HepG2 (cell line): ENCODE measurements around the gene GALNT17. TPM values are rescaled to one million over a fixed set of nuclear protein-coding genes. Genes with fewer than 3 reads are reported as not detected.

Source experiments
- ATAC-seq: fragments of 200-7000 bp; cut with Tn5 transposase; 3 replicates; pipeline ENCODE4 v1.9.1; 2020; ENCODE audit warnings: mild to moderate bottlenecking, moderate library complexity
- BruUV-seq: library from RNA; stranded (reverse); fragments of 400-500 nt; replicated peaks from 2 replicates; lab custom pipeline; 2021; lab: Mats Ljungman, UMichigan
- CTCF ChIA-PET: fragments of 300-600 bp; formaldehyde crosslinking; extraction: SDS; loops from one replicate; lab custom pipeline; 2021; ENCODE audit warnings: low total read pairs, inconsistent platforms, low intra/inter-chr PET ratio; lab: Yijun Ruan, JAX
- POLR2A ChIA-PET: fragments of 350-600 bp; sonication (Branson Sonifier 250); formaldehyde crosslinking; loops from one replicate; lab custom pipeline; 2020; ENCODE audit warnings: antibody characterized with exemption, inconsistent platforms; lab: Yijun Ruan, JAX
- DNase-seq: peaks from one replicate; pipeline ENCODE4 v3.0.0-alpha.2; 2015; ENCODE audit warnings: low spot score
- FAIRE-seq: peaks from 3 replicates; lab custom pipeline; 2011; peaks lifted over from hg19 to GRCh38; lab: Jason Lieb, UNC
- H2AFZ ChIP-seq: one replicate; pipeline ENCODE4 v1.6.1; 2011; ENCODE audit warnings: low read length, inconsistent platforms
- H3K27ac ChIP-seq: fragments of 300-600 bp; 3 replicates; pipeline ENCODE4 v1.8.0; 2011; ENCODE audit warnings: mixed run types, mild to moderate bottlenecking, mixed read lengths, low read length, inconsistent platforms; ENCODE audit not compliant: insufficient read depth; ENCODE audit errors: extremely low read length
- H3K27me3 ChIP-seq, 2 experiments: fragments of 200-600 bp in 1 of 2; 2 replicates in 1 of 2; 3 replicates in 1 of 2; pipeline versions ENCODE4 v1.6.0 to v1.8.0; 2011; ENCODE audit warnings: low read length in 2 of 2, mild to moderate bottlenecking in 2 of 2, moderate library complexity in 2 of 2, inconsistent platforms in 1 of 2; ENCODE audit not compliant: insufficient read depth in 2 of 2, control insufficient read depth in 1 of 2
- H3K36me3 ChIP-seq, 2 experiments: fragments of 200-600 bp in 1 of 2; replicated peaks in 1 of 2; 2 replicates in 1 of 2; 3 replicates in 1 of 2; pipeline versions ENCODE4 v1.5.1 to v1.8.0; 2011; ENCODE audit warnings: low read length in 2 of 2, inconsistent platforms in 1 of 2; ENCODE audit not compliant: insufficient read depth in 2 of 2, control insufficient read depth in 1 of 2
- H3K4me1 ChIP-seq: 2 replicates; pipeline ENCODE4 v1.5.1; 2012; ENCODE audit warnings: low read length, inconsistent platforms; ENCODE audit not compliant: insufficient read depth
- H3K4me2 ChIP-seq: 2 replicates; pipeline ENCODE4 v1.6.0; 2011; ENCODE audit warnings: low read depth, low read length, inconsistent platforms
- H3K4me3 ChIP-seq, 3 experiments: fragments of 200-600 bp in 1 of 3; sonication (generic), shearing (Covaris generic) in 1 of 3; replicated peaks in 1 of 3; 2 replicates each; pipeline ENCODE4 v1.5.1; 2011 to 2016; ENCODE audit warnings: low read length in 3 of 3, inconsistent platforms in 2 of 3, low read depth in 2 of 3, mild to moderate bottlenecking in 2 of 3, control low read depth in 1 of 3, mixed read lengths in 1 of 3; ENCODE audit not compliant: insufficient read depth in 1 of 3
- H3K79me2 ChIP-seq: one replicate; pipeline ENCODE4 v1.6.1; 2011; ENCODE audit warnings: low read length, inconsistent platforms; ENCODE audit not compliant: insufficient read depth
- H3K9ac ChIP-seq: 2 replicates; pipeline ENCODE4 v1.6.0; 2011; ENCODE audit warnings: mild to moderate bottlenecking, low read depth, low read length, inconsistent platforms; ENCODE audit not compliant: insufficient read depth
- H3K9me3 ChIP-seq: 2 replicates; pipeline ENCODE4 v1.5.1; 2012; ENCODE audit warnings: mild to moderate bottlenecking, low read length
- H4K20me1 ChIP-seq: 2 replicates; pipeline ENCODE4 v1.6.0; 2011; ENCODE audit warnings: inconsistent platforms, mild to moderate bottlenecking, low read length, moderate library complexity; ENCODE audit not compliant: insufficient read depth
- FOSL2 ChIP-seq: sonication (generic); formaldehyde crosslinking; IDR thresholded peaks from 2 replicates; pipeline ENCODE4 v1.4.0; 2020; ENCODE audit warnings: missing genetic modification reagents
- FOXA3 ChIP-seq: IDR thresholded peaks from 2 replicates; pipeline ENCODE4 v1.6.1; 2016; ENCODE audit warnings: missing genetic modification reagents, missing compliant biosample characterization
- GATAD2A ChIP-seq: IDR thresholded peaks from 2 replicates; pipeline ENCODE4 v1.6.1; 2016
- GTF3A ChIP-seq: sonication (generic); formaldehyde crosslinking; conservative IDR thresholded peaks from 2 replicates; pipeline ENCODE4 v1.4.0; 2020; ENCODE audit warnings: mild to moderate bottlenecking, missing genetic modification reagents
- HDAC2 ChIP-seq: sonication (generic); formaldehyde crosslinking; IDR thresholded peaks from 2 replicates; pipeline ENCODE4 v1.4.0; 2020; ENCODE audit warnings: missing genetic modification reagents
- KDM4B ChIP-seq: sonication (generic); formaldehyde crosslinking; IDR thresholded peaks from 2 replicates; pipeline ENCODE4 v1.4.0; 2020; ENCODE audit warnings: missing genetic modification reagents
- MED13 ChIP-seq: sonication (generic); formaldehyde crosslinking; IDR thresholded peaks from 2 replicates; pipeline ENCODE4 v1.5.0; 2020; ENCODE audit warnings: missing genetic modification reagents
- SCMH1 ChIP-seq: sonication (generic); formaldehyde crosslinking; IDR thresholded peaks from 2 replicates; pipeline ENCODE4 v1.9.0; 2021; ENCODE audit warnings: missing genetic modification reagents, mild to moderate bottlenecking, borderline replicate concordance
- ZBTB7B ChIP-seq: sonication (generic); formaldehyde crosslinking; IDR thresholded peaks from 2 replicates; pipeline ENCODE4 v1.4.0; 2020; ENCODE audit warnings: missing genetic modification reagents
- ZNF260 ChIP-seq: sonication (generic); formaldehyde crosslinking; IDR thresholded peaks from 2 replicates; pipeline ENCODE4 v1.4.0; 2020; ENCODE audit warnings: missing genetic modification reagents, low read depth, mild to moderate bottlenecking, borderline replicate concordance
- ZNF530 ChIP-seq: sonication (generic); formaldehyde crosslinking; IDR thresholded peaks from 2 replicates; pipeline ENCODE4 v1.5.0; 2020; ENCODE audit warnings: low read depth, mild to moderate bottlenecking, missing genetic modification reagents
- ZNF557 ChIP-seq: sonication (generic); formaldehyde crosslinking; IDR thresholded peaks from 2 replicates; pipeline ENCODE4 v1.4.0; 2020; ENCODE audit warnings: missing genetic modification reagents
- WGBS: methylation state at CpG from one replicate; pipeline ENCODE4 v1.1.6; 2017; ENCODE audit warnings: low lambda C conversion rate; 5-methylcytosine and 5-hydroxymethylcytosine counted together
- in situ Hi-C: cut with HindIII; loops from 2 replicates; pipeline ENCODE4 v1.10.0; 2017; ENCODE audit warnings: low pct_unique_long_range_greater_than_20kb; ENCODE audit not compliant: extremely low pct_ligation_motif_present
- intact Hi-C: fragments of 100-400 bp; cut with micrococcal nuclease; formaldehyde crosslinking; loops from one replicate; pipeline ENCODE4 v1.10.0; 2022; ENCODE audit not compliant: unreplicated experiment
- polyA plus RNA-seq, 8 experiments: library from polyadenylated mRNA; depleted of rRNA in 3 of 8; stranded (reverse) in 7 of 8; unstranded in 1 of 8; fragments of >200 nt; fragmentation: Illumina TruSeq in 4 of 8; extraction: Trizol in 4 of 8; gene quantifications; 2 replicates each; pipeline versions ENCODE4 v1.2.1 to v1.2.3, GENCODE V29; 2011 to 2016; ENCODE audit warnings: low read depth in 4 of 8, missing spikeins in 1 of 8, mixed read lengths in 1 of 8; ENCODE audit not compliant: insufficient read depth in 1 of 8
- total RNA-seq, 5 experiments: library from RNA; depleted of rRNA; stranded (reverse); fragments of >200 nt; fragmentation: Illumina TruSeq; extraction: Trizol; gene quantifications; 2 replicates each; pipeline ENCODE4 v1.2.3, GENCODE V29; 2016; ENCODE audit warnings: low read depth in 1 of 5
- TF ChIP-seq, protein P1 (sequence below): sonication (generic); formaldehyde crosslinking; IDR thresholded peaks from 2 replicates; pipeline ENCODE4 v1.4.0; 2020; ENCODE audit warnings: mild to moderate bottlenecking, missing genetic modification reagents
- TF ChIP-seq, protein P2 (sequence below): sonication (generic); formaldehyde crosslinking; IDR thresholded peaks from 2 replicates; pipeline ENCODE4 v1.5.1; 2020; ENCODE audit warnings: mild to moderate bottlenecking, missing genetic modification reagents
- TF ChIP-seq, protein P3 (sequence below): sonication (generic); formaldehyde crosslinking; IDR thresholded peaks from 2 replicates; pipeline ENCODE4 v1.9.0; 2021; ENCODE audit warnings: mild to moderate bottlenecking, missing genetic modification reagents

GALNT17 gene
- total and polyA plus RNA-seq, 2 of the 13 experiments (the other 11 are each of a cell fraction or from before 2014, with no cell fraction given) = not detected

DNA sequence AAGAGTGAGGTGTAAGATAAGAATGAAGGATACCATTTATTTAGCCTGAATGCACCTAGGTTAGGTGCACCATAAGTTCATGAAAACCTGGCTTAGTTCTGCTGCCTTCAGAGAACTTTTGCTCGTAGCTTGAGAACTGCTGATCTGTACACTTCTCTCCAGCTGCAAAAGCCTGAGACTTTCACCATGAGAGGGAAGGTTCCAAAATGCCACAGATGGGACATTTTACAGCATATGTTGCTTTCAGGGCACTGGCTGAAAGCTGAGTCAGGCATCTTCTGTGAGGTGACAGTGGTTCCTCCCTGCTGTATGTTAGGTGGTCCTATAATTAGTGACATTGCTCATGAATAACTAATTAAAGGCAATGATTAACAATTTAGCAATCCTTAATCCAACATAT lies 298.3 kb downstream of the GALNT17 start:
- FAIRE-seq = no peak
- Histone ChIP-seq H3K27ac (no peak overlapping the region), H3K36me3 (no peaks in the 10 kb centered on the region), H3K9ac (no peak overlapping the region), H2AFZ (no peak overlapping the region), H3K4me3 (no peak overlapping the region), H4K20me1 (no peaks in the 10 kb centered on the region), H3K9me3 (no peaks in the 10 kb centered on the region), H3K27me3 (no peaks in the 10 kb centered on the region), H3K4me1 (no peaks in the 10 kb centered on the region), H3K79me2 (no peaks in the 10 kb centered on the region), H3K4me2 (no peak overlapping the region)
- no peak for DNase-seq
- in situ Hi-C loops = no loop called here
- intact Hi-C loops = no loop called here
- WGBS = 0% methylated on average over 1 of the region's 1 CpG
- BruUV-seq = no TSS peak
- ChIA-PET CTCF (no interaction called here), POLR2A (no interaction called here)
- no peak for ATAC-seq
- TF ChIP-seq GATAD2A (CRISPR knock-in tag) = no peak
- TF ChIP-seq, protein P1, sequence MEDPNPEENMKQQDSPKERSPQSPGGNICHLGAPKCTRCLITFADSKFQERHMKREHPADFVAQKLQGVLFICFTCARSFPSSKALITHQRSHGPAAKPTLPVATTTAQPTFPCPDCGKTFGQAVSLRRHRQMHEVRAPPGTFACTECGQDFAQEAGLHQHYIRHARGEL (CRISPR knock-in tag) = no peak
- TF ChIP-seq, protein P2, sequence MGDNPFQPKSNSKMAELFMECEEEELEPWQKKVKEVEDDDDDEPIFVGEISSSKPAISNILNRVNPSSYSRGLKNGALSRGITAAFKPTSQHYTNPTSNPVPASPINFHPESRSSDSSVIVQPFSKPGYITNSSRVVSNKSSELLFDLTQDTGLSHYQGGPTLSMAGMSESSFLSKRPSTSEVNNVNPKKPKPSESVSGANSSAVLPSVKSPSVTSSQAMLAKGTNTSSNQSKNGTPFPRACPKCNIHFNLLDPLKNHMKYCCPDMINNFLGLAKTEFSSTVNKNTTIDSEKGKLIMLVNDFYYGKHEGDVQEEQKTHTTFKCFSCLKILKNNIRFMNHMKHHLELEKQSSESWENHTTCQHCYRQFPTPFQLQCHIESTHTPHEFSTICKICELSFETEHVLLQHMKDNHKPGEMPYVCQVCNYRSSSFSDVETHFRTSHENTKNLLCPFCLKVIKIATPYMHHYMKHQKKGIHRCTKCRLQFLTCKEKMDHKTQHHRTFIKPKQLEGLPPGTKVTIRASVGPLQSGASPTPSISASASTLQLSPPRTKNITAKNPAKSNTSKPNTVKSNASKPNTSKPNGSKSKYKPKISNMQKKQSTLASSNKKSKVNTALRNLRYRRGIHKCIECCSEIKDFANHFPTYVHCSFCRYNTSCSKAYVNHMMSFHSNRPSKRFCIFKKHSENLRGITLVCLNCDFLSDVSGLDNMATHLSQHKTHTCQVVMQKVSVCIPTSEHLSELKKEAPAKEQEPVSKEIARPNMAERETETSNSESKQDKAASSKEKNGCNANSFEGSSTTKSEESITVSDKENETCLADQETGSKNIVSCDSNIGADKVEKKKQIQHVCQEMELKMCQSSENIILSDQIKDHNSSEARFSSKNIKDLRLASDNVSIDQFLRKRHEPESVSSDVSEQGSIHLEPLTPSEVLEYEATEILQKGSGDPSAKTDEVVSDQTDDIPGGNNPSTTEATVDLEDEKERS (CRISPR knock-in tag) = no peak
- no peak for TF ChIP-seq GTF3A
- TF ChIP-seq ZNF260 (CRISPR knock-in tag) = no peak
- TF ChIP-seq MED13 (CRISPR knock-in tag) = no peak
- TF ChIP-seq HDAC2 (CRISPR knock-in tag) = no peak
- no peak for TF ChIP-seq ZBTB7B (CRISPR knock-in tag)
- TF ChIP-seq ZNF557 (CRISPR knock-in tag) = no peak
- no peak for TF ChIP-seq SCMH1
- no peak for TF ChIP-seq FOSL2 (CRISPR knock-in tag)
- no peak for TF ChIP-seq ZNF530
- no peak for TF ChIP-seq FOXA3
- TF ChIP-seq KDM4B = no peak
- TF ChIP-seq, protein P3, sequence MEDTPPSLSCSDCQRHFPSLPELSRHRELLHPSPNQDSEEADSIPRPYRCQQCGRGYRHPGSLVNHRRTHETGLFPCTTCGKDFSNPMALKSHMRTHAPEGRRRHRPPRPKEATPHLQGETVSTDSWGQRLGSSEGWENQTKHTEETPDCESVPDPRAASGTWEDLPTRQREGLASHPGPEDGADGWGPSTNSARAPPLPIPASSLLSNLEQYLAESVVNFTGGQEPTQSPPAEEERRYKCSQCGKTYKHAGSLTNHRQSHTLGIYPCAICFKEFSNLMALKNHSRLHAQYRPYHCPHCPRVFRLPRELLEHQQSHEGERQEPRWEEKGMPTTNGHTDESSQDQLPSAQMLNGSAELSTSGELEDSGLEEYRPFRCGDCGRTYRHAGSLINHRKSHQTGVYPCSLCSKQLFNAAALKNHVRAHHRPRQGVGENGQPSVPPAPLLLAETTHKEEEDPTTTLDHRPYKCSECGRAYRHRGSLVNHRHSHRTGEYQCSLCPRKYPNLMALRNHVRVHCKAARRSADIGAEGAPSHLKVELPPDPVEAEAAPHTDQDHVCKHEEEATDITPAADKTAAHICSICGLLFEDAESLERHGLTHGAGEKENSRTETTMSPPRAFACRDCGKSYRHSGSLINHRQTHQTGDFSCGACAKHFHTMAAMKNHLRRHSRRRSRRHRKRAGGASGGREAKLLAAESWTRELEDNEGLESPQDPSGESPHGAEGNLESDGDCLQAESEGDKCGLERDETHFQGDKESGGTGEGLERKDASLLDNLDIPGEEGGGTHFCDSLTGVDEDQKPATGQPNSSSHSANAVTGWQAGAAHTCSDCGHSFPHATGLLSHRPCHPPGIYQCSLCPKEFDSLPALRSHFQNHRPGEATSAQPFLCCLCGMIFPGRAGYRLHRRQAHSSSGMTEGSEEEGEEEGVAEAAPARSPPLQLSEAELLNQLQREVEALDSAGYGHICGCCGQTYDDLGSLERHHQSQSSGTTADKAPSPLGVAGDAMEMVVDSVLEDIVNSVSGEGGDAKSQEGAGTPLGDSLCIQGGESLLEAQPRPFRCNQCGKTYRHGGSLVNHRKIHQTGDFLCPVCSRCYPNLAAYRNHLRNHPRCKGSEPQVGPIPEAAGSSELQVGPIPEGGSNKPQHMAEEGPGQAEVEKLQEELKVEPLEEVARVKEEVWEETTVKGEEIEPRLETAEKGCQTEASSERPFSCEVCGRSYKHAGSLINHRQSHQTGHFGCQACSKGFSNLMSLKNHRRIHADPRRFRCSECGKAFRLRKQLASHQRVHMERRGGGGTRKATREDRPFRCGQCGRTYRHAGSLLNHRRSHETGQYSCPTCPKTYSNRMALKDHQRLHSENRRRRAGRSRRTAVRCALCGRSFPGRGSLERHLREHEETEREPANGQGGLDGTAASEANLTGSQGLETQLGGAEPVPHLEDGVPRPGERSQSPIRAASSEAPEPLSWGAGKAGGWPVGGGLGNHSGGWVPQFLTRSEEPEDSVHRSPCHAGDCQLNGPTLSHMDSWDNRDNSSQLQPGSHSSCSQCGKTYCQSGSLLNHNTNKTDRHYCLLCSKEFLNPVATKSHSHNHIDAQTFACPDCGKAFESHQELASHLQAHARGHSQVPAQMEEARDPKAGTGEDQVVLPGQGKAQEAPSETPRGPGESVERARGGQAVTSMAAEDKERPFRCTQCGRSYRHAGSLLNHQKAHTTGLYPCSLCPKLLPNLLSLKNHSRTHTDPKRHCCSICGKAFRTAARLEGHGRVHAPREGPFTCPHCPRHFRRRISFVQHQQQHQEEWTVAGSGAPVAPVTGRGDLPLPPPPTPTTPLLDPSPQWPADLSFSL = no peak
